Hematopoietic multipotent progenitor cell treated with erythropoietin and hydrocortisone succinate and interleukin-3 and kit ligand, for 17 days (in vitro differentiated cells): Measurements from ENCODE around the gene CDSN.

Source experiments
- DNase-seq: peaks from one replicate; pipeline ENCODE4 v3.0.0-alpha.2; 2015; ENCODE audit warnings: low spot score

The CDSN gene

GRCh38 chr6:31145386-31145785, 25.1 kb upstream of the CDSN start:
- no peak for DNase-seq

GRCh38 chr6:31144970-31145340, 24.7 kb upstream of the CDSN start:
- no peak for DNase-seq

GRCh38 chr6:31144296-31144969, 24.2 kb upstream of the CDSN start:
- no peak for DNase-seq

GRCh38 chr6:31143148-31143547, 22.9 kb upstream of the CDSN start:
- DNase-seq, result no peak

- DNase-seq, result no peak
Measured at GRCh38 chr6:31142361-31142761, 22.1 kb upstream of the CDSN start.

- DNase-seq, result no peak
Measured at GRCh38 chr6:31140643-31141042, 20.4 kb upstream of the CDSN start.

GRCh38 chr6:31139599-31139998, 19.4 kb upstream of the CDSN start:
- DNase-seq, result no peak

GRCh38 chr6:31138982-31139381, 18.7 kb upstream of the CDSN start, which contains the start of gene PSORS1C2:
Gene PSORS1C2 (minus strand): TSS chr6:31139066. CDS start chr6:31139026, 40 bp downstream.
- DNase-seq, result no peak

GRCh38 chr6:31135710-31136109, 15.5 kb upstream of the CDSN start:
- DNase-seq, result no peak

- DNase-seq, result no peak
Measured at GRCh38 chr6:31132806-31133205, 12.6 kb upstream of the CDSN start.

- DNase-seq, result no peak
Measured at GRCh38 chr6:31131595-31131994, 11.3 kb upstream of the CDSN start.

GRCh38 chr6:31130751-31131150, 10.5 kb upstream of the CDSN start:
- no peak for DNase-seq

GRCh38 chr6:31129130-31129529, 8.9 kb upstream of the CDSN start:
- DNase-seq, result no peak

- peak; percentile 76 for DNase-seq
Measured at GRCh38 chr6:31128093-31128676, 7.9 kb upstream of the CDSN start.

GRCh38 chr6:31126396-31127175, 6.3 kb upstream of the CDSN start:
- DNase-seq, result no peak

GRCh38 chr6:31125586-31126363, 5.5 kb upstream of the CDSN start:
- no peak for DNase-seq

- DNase-seq, result no peak
Measured at GRCh38 chr6:31125162-31125561, 4.9 kb upstream of the CDSN start.

- no peak for DNase-seq
Measured at GRCh38 chr6:31122791-31123706, 2.8 kb upstream of the CDSN start.

- DNase-seq, result no peak
Measured at GRCh38 chr6:31121131-31121790, 1.0 kb upstream of the CDSN start.

- DNase-seq, result no peak
Measured at GRCh38 chr6:31118178-31118577, 2.1 kb downstream of the CDSN start.
